Vagina (tissue), 2 donors: Measurements from ENCODE around the gene SLC12A2. TPM values are rescaled to one million over a fixed set of nuclear protein-coding genes. Genes with fewer than 3 reads are reported as not detected.

Experiments
- DNase-seq, 2 donors: peaks; one replicate each; pipeline ENCODE4 v3.0.0-alpha.2; 2017; ENCODE audit errors: extremely low spot score in 2 of 2
- H3K27ac ChIP-seq: fragments of 200-600 bp; sonication (generic); one replicate; pipeline ENCODE4 v1.5.1; 2019
- H3K27me3 ChIP-seq: fragments of 200-600 bp; sonication (generic); one replicate; pipeline ENCODE4 v1.5.1; 2019
- H3K36me3 ChIP-seq, 2 donors: fragments of 200-600 bp; sonication (generic); one replicate each; pipeline ENCODE4 v1.5.1; 2017 to 2019
- H3K4me1 ChIP-seq: fragments of 200-600 bp; sonication (generic); one replicate; pipeline ENCODE4 v1.5.1; 2019
- H3K4me3 ChIP-seq, 2 donors: fragments of 200-600 bp; sonication (generic); 1 replicate in 1 of 2; 2 replicates in 1 of 2; pipeline ENCODE4 v1.5.1; 2016 to 2019
- H3K9me3 ChIP-seq: fragments of 200-600 bp; sonication (generic); one replicate; pipeline ENCODE4 v1.5.1; 2019
- POLR2A ChIP-seq, 2 donors: fragments of 450-650 bp; IDR thresholded peaks; one replicate each; pipeline ENCODE4 v1.6.1; 2017; ENCODE audit warnings: antibody characterized with exemption in 2 of 2, mild to moderate bottlenecking in 2 of 2, moderate library complexity in 2 of 2
- POLR2AphosphoS5 ChIP-seq, 2 donors: sonication (generic); formaldehyde crosslinking; IDR thresholded peaks; one replicate each; pipeline ENCODE4 v1.9.0; 2017; ENCODE audit warnings: antibody characterized with exemption in 2 of 2, mild to moderate bottlenecking in 2 of 2, low read depth in 1 of 2; ENCODE audit not compliant: insufficient read depth in 1 of 2
- intact Hi-C: fragments of 100-400 bp; cut with DNase I; formaldehyde crosslinking; loops from one replicate; pipeline ENCODE4 v1.15.1; 2023
- total RNA-seq: library from RNA; depleted of rRNA; stranded (reverse); fragments of >200 nt; gene quantifications from one replicate; pipeline ENCODE4 v1.2.3, GENCODE V29; 2016
- TF ChIP-seq, protein P1 (sequence below), 3 experiments: fragments of 450-650 bp in 2 of 3; fragments of 200-600 bp in 1 of 3; sonication (generic) in 1 of 3; IDR thresholded peaks; one replicate each; pipeline ENCODE4 v1.5.1; 2017 to 2019; ENCODE audit warnings: antibody characterized with exemption in 3 of 3, mild to moderate bottlenecking in 2 of 3, moderate library complexity in 2 of 3

SLC12A2 gene
- total RNA-seq, 1 donor from 2014 or later, result 15.7 TPM

GRCh38 chr5:128074171-128074570, 9.4 kb upstream of the SLC12A2 start:
- H3K4me1 ChIP-seq, result peaks cover 12% of the 10 kb centered on the region
- TF ChIP-seq POLR2A (IDR thresholded peaks at IDR 0.05) (no peak), POLR2AphosphoS5 (IDR thresholded peaks at IDR 0.05; ENCODE audit: insufficient read depth in 1 of 2, low read depth in 1 of 2) (no peak)
- TF ChIP-seq, protein P1, sequence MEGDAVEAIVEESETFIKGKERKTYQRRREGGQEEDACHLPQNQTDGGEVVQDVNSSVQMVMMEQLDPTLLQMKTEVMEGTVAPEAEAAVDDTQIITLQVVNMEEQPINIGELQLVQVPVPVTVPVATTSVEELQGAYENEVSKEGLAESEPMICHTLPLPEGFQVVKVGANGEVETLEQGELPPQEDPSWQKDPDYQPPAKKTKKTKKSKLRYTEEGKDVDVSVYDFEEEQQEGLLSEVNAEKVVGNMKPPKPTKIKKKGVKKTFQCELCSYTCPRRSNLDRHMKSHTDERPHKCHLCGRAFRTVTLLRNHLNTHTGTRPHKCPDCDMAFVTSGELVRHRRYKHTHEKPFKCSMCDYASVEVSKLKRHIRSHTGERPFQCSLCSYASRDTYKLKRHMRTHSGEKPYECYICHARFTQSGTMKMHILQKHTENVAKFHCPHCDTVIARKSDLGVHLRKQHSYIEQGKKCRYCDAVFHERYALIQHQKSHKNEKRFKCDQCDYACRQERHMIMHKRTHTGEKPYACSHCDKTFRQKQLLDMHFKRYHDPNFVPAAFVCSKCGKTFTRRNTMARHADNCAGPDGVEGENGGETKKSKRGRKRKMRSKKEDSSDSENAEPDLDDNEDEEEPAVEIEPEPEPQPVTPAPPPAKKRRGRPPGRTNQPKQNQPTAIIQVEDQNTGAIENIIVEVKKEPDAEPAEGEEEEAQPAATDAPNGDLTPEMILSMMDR (IDR thresholded peaks at IDR 0.05), result no peak
- no peak for DNase-seq
- intact Hi-C loops, result no loop called here
- peaks cover 0 to 5% of the 10 kb centered on the region in 2 donors for H3K36me3 ChIP-seq
- no peak overlapping the region for H3K27ac ChIP-seq
- H3K4me3 ChIP-seq, result no peak overlapping the region
- H3K27me3 ChIP-seq, result no peaks in the 10 kb centered on the region
- no peaks in the 10 kb centered on the region for H3K9me3 ChIP-seq

- Histone ChIP-seq H3K4me3 (no peak overlapping the region), H3K36me3 (peaks cover 0 to 5% of the 10 kb centered on the region in 2 donors), H3K4me1 (peaks cover 14% of the 10 kb centered on the region), H3K27me3 (no peaks in the 10 kb centered on the region), H3K9me3 (no peaks in the 10 kb centered on the region), H3K27ac (no peak overlapping the region)
- intact Hi-C loops, result no loop called here
- no peak for DNase-seq
- TF ChIP-seq POLR2A (IDR thresholded peaks at IDR 0.05), result no peak
Observed at GRCh38 chr5:128074953-128075352, 8.6 kb upstream of the SLC12A2 start.

DNA sequence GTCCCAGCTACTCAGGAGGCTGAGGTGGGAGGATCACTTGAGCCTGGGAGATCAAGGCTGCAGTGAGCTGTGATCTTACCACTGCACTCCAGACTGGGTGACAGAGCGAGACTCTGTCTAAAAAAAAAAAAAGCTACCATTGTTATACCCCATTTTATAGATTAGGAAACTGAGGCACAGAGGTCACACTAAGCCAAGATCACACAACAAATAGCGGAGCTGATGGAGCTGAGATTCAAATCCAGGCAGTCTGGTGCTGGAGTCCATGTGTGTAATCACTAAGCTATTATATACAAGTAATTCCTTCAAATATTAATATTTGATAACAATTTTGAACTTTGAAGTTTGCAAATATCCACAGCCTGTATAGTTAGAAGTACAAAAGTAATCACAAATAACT, 6.0 kb upstream of the SLC12A2 start:
- intact Hi-C loops, result no loop called here
- peaks cover 38% of the 10 kb centered on the region for H3K4me1 ChIP-seq
- H3K27ac ChIP-seq, result no peak overlapping the region
- DNase-seq, result no peak
- no peak overlapping the region for H3K4me3 ChIP-seq
- TF ChIP-seq, protein P1 (IDR thresholded peaks at IDR 0.05), result no peak
- TF ChIP-seq POLR2A (IDR thresholded peaks at IDR 0.05) (no peak), POLR2AphosphoS5 (IDR thresholded peaks at IDR 0.05; ENCODE audit: insufficient read depth in 1 of 2, low read depth in 1 of 2) (no peak)
- no peaks in the 10 kb centered on the region for H3K9me3 ChIP-seq
- H3K36me3 ChIP-seq, result peaks cover 0 to 2% of the 10 kb centered on the region in 2 donors
- no peaks in the 10 kb centered on the region for H3K27me3 ChIP-seq

DNA sequence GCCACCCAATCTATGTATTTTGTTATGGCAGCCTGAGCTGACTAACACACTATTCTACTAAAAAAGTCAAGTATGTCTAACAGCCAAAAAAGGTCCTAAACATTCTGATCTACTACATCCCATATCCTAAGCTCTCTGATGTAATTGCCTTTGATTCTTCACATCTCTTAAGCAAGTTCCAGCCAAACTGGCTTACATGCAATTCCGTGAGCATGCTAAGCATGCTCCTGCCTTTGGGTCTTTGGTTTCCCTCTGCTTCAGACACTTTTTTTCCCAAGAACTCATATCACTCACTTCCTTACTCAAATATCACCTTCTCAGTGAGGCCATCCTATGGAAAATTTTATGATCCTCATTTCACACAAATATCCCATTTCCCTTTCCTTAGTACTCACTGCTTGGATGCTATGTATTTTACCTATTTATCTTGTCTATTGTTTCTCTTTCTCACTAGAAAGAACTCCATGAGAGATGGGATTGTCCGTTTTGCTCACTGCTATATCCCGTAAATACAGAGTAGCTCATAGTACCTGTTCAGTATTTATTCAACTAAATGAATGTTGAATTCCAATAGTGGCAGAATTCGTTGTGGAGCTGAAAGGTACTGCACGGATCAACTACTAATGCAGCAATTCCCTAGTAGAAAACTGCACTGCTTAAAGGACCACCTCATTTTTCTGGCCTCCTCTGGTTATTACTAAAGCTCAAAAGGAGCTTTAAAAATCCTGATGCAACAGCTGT, 2.3 kb upstream of the SLC12A2 start:
- Histone ChIP-seq H3K36me3 (no peaks in the 10 kb centered on the region), H3K9me3 (no peaks in the 10 kb centered on the region), H3K27ac (peak overlapping the region; percentile 88), H3K4me1 (peaks cover 53% of the 10 kb centered on the region), H3K27me3 (no peaks in the 10 kb centered on the region), H3K4me3 (peak overlapping the region; percentile 82 to 97)
- intact Hi-C loops, result loop anchor here (10.0 kb wide), 1 partner anchor 516 kb away; no protein-coding TSS in a partner anchor
- no peak for DNase-seq
- TF ChIP-seq, protein P1 (IDR thresholded peaks at IDR 0.05), result peak in 1 of 3 experiments; percentile 8
- TF ChIP-seq POLR2AphosphoS5 (IDR thresholded peaks at IDR 0.05; ENCODE audit: insufficient read depth in 1 of 2, low read depth in 1 of 2) (no peak), POLR2A (IDR thresholded peaks at IDR 0.05) (no peak)

GRCh38 chr5:128082551-128083032, 974 bp upstream of the SLC12A2 start:
- peak overlapping the region; percentile 82 to 97 for H3K4me3 ChIP-seq
- no peaks in the 10 kb centered on the region for H3K36me3 ChIP-seq
- no peak for DNase-seq
- no peaks in the 10 kb centered on the region for H3K27me3 ChIP-seq
- H3K9me3 ChIP-seq, result no peaks in the 10 kb centered on the region
- H3K27ac ChIP-seq, result peak overlapping the region; percentile 88
- intact Hi-C loops, result loop anchor here (10.0 kb wide), 1 partner anchor 518 kb away; no protein-coding TSS in a partner anchor
- TF ChIP-seq, protein P1 (IDR thresholded peaks at IDR 0.05), result no peak
- no peak for TF ChIP-seq POLR2AphosphoS5 (IDR thresholded peaks at IDR 0.05; ENCODE audit: insufficient read depth in 1 of 2, low read depth in 1 of 2)
- TF ChIP-seq POLR2A (IDR thresholded peaks at IDR 0.05), result no peak
- peaks cover 53% of the 10 kb centered on the region for H3K4me1 ChIP-seq
